Measurements from ENCODE around the gene DNMT3L. TPM values are rescaled to one million over a fixed set of nuclear protein-coding genes. Genes with fewer than 3 reads are reported as not detected.

Gene DNMT3L
- total and polyA plus RNA-seq, 2 experiments from 2014 or later, result 0.27 TPM; not detected in 1

- no peaks in the 10 kb centered on the region for H3K36me3 ChIP-seq (ENCODE audit: insufficient read depth)
- ATAC-seq (no peak), DNase-seq (ENCODE audit: low spot score) (no peak)
- no peak overlapping the region for H3K4me3 ChIP-seq
- no peak overlapping the region for H3K27ac ChIP-seq (ENCODE audit: low read depth)
- Mint-ChIP-seq H3K27me3 (ENCODE audit: insufficient read depth, low read depth, poor library complexity) (peaks cover 9% of the 10 kb centered on the region), H3K4me1 (0 out of 3 replicates have a peak, but pooled peaks cover 4% of the 10 kb centered on the region), H3K27ac (no peak overlapping the region), H3K9me3 (no peaks in the 10 kb centered on the region), H3K4me3 (no peak overlapping the region), H3K36me3 (ENCODE audit: low read depth) (no peaks in the 10 kb centered on the region)
- H2AFZ ChIP-seq, result no peak overlapping the region
- H3K27me3 ChIP-seq (ENCODE audit: insufficient read depth), result peaks cover 10% of the 10 kb centered on the region; the same call in 1 of the 2 replicates
- H3K79me2 ChIP-seq (replicated peaks; ENCODE audit: insufficient read depth), result no peaks in the 10 kb centered on the region
- H3K9me2 ChIP-seq (ENCODE audit: insufficient read depth), result no peaks in the 10 kb centered on the region
- TF ChIP-seq STAT1 (IDR thresholded peaks at IDR 0.05; ENCODE audit: unreplicated experiment) (no peak), ETS1 (IDR thresholded peaks at IDR 0.05) (no peak), ZNF331 (CRISPR knock-in tag; IDR thresholded peaks at IDR 0.05; ENCODE audit: low read depth) (no peak), ZNF462 (CRISPR knock-in tag; IDR thresholded peaks at IDR 0.05) (no peak), REST (IDR thresholded peaks at IDR 0.05; ENCODE audit: unreplicated experiment) (no peak), NANOG (IDR thresholded peaks at IDR 0.05; ENCODE audit: borderline replicate concordance) (no peak), EZH2 (IDR thresholded peaks at IDR 0.05; ENCODE audit: low read depth, unreplicated experiment) (no peak), POLR2AphosphoS5 (IDR thresholded peaks at IDR 0.05; ENCODE audit: low read depth) (no peak), JUNB (IDR thresholded peaks at IDR 0.05; ENCODE audit: unreplicated experiment) (no peak), CTCF (conservative IDR thresholded peaks at IDR 0.05; ENCODE audit: low read depth in 2 of 2) (no peak), CREB1 (CRISPR knock-in tag; IDR thresholded peaks at IDR 0.05; ENCODE audit: low read depth) (no peak), ZNF114 (CRISPR knock-in tag; IDR thresholded peaks at IDR 0.05) (no peak), EZH2phosphoT487 (IDR thresholded peaks at IDR 0.05; ENCODE audit: unreplicated experiment) (no peak)
- H4K20me1 ChIP-seq (replicated peaks; ENCODE audit: insufficient read depth), result no peaks in the 10 kb centered on the region
- H3F3A ChIP-seq (replicated peaks; ENCODE audit: low read depth), result no peaks in the 10 kb centered on the region
- no peak overlapping the region for H3K4me2 ChIP-seq
- no peaks in the 10 kb centered on the region for H3K4me1 ChIP-seq (ENCODE audit: insufficient read depth)
Observed at GRCh38 chr21:44294391-44295162, 32.9 kb upstream of the DNMT3L start.

All from GM23338 (cell line).